ENCODE measurements around the gene CTNNAL1. TPM values are rescaled to one million over a fixed set of nuclear protein-coding genes. Genes with fewer than 3 reads are reported as not detected.
A peak's percentile ranks its signal among the peaks of the same experiment; 100 is the strongest.
"Not testable (repeated sequence)": the region's sequence is repeated elsewhere in the genome, so short reads cannot be mapped to it uniquely, and the experiment has no call there.

Gene CTNNAL1
- total RNA-seq, 1 donor from 2014 or later: 13.7 TPM

- Mint-ChIP-seq H3K4me1 (ENCODE audit: low read depth, unreplicated experiment) (no peaks in the 10 kb centered on the region), H3K27me3 (ENCODE audit: unreplicated experiment) (no peaks in the 10 kb centered on the region), H3K4me3 (ENCODE audit: unreplicated experiment) (no peak overlapping the region), H3K9me3 (ENCODE audit: unreplicated experiment) (no peaks in the 10 kb centered on the region), H3K36me3 (ENCODE audit: unreplicated experiment) (no peaks in the 10 kb centered on the region), H3K27ac (ENCODE audit: unreplicated experiment) (no peak overlapping the region)
- DNase-seq: no peak
- no peak for TF ChIP-seq CTCF (IDR thresholded peaks at IDR 0.05; ENCODE audit: partially characterized antibody, unreplicated experiment)
Observed at GRCh38 chr9:108905494-108905893, 107.8 kb downstream of the CTNNAL1 start.

DNA sequence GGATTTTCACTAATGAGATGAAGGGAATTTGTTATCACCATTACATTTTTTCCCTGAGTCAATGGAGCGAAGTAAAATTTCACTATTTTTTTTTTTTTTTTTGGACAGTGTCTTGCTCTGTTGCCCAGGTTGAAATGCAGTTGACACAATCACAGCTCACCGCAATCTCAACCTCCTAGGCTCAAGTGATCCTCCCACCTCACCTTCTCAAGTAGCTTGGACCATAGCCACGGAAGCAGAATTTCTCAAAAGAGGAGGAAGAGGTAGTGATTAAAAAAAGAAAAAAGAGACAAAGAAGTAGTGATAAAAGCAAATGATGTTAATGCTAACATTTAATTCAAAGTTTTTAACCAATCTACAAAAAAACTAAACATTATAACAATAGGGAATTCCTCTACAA, 109.1 kb downstream of the CTNNAL1 start:
- Mint-ChIP-seq H3K4me3 (ENCODE audit: unreplicated experiment) (no peak overlapping the region), H3K27ac (ENCODE audit: unreplicated experiment) (no peak overlapping the region), H3K27me3 (ENCODE audit: unreplicated experiment) (no peaks in the 10 kb centered on the region), H3K36me3 (ENCODE audit: unreplicated experiment) (no peaks in the 10 kb centered on the region), H3K9me3 (ENCODE audit: unreplicated experiment) (no peaks in the 10 kb centered on the region), H3K4me1 (ENCODE audit: low read depth, unreplicated experiment) (no peaks in the 10 kb centered on the region)
- no peak for TF ChIP-seq CTCF (IDR thresholded peaks at IDR 0.05; ENCODE audit: partially characterized antibody, unreplicated experiment)
- no peak for DNase-seq

- no peak overlapping the region for H3K27ac Mint-ChIP-seq (ENCODE audit: unreplicated experiment)
- no peaks in the 10 kb centered on the region for H3K36me3 Mint-ChIP-seq (ENCODE audit: unreplicated experiment)
- no peak for DNase-seq
- H3K9me3 Mint-ChIP-seq (ENCODE audit: unreplicated experiment): no peaks in the 10 kb centered on the region
- H3K27me3 Mint-ChIP-seq (ENCODE audit: unreplicated experiment): no peaks in the 10 kb centered on the region
- TF ChIP-seq CTCF (IDR thresholded peaks at IDR 0.05; ENCODE audit: partially characterized antibody, unreplicated experiment): no peak
- no peaks in the 10 kb centered on the region for H3K4me1 Mint-ChIP-seq (ENCODE audit: low read depth, unreplicated experiment)
- no peak overlapping the region for H3K4me3 Mint-ChIP-seq (ENCODE audit: unreplicated experiment)
Observed at GRCh38 chr9:108903420-108904103, 109.7 kb downstream of the CTNNAL1 start.

DNA sequence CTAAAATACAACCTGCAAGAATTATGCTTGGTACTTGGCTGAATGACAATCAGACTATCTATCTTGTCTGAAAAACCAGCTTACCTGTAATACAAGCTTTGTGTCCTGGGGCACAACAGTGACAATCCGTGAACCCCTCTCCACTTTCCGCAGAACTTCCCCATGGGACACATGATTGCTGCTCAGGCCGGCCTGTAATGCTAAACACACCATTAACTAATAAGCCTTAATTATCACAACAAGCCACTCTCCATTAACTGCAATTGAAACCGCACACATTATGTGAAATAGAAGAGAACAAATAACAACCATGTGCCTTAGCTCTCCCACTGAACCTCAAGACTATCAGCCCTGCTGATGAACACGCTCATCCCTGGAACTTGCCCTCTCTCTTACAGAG, 113.1 kb downstream of the CTNNAL1 start:
- H3K36me3 Mint-ChIP-seq (ENCODE audit: unreplicated experiment): no peaks in the 10 kb centered on the region
- no peak overlapping the region for H3K27ac Mint-ChIP-seq (ENCODE audit: unreplicated experiment)
- no peaks in the 10 kb centered on the region for H3K4me1 Mint-ChIP-seq (ENCODE audit: low read depth, unreplicated experiment)
- H3K9me3 Mint-ChIP-seq (ENCODE audit: unreplicated experiment): no peaks in the 10 kb centered on the region
- TF ChIP-seq CTCF (IDR thresholded peaks at IDR 0.05; ENCODE audit: partially characterized antibody, unreplicated experiment): no peak
- peaks cover 2% of the 10 kb centered on the region for H3K27me3 Mint-ChIP-seq (ENCODE audit: unreplicated experiment)
- H3K4me3 Mint-ChIP-seq (ENCODE audit: unreplicated experiment): no peak overlapping the region
- peak; percentile 24 for DNase-seq

- not testable (repeated sequence) for H3K9me3 Mint-ChIP-seq (ENCODE audit: unreplicated experiment); H3K36me3 Mint-ChIP-seq (ENCODE audit: unreplicated experiment); H3K27me3 Mint-ChIP-seq (ENCODE audit: unreplicated experiment); H3K27ac Mint-ChIP-seq (ENCODE audit: unreplicated experiment); H3K4me3 Mint-ChIP-seq (ENCODE audit: unreplicated experiment); H3K4me1 Mint-ChIP-seq (ENCODE audit: low read depth, unreplicated experiment); DNase-seq
Observed at GRCh38 chr9:108899023-108899695, 114.1 kb downstream of the CTNNAL1 start.
